H9 (cell line): Measurements from ENCODE around the gene PLEKHO1. TPM values are rescaled to one million over a fixed set of nuclear protein-coding genes. Genes with fewer than 3 reads are reported as not detected.

Source experiments
- total RNA-seq: library from RNA; stranded (reverse); gene quantifications from 2 replicates; pipeline ENCODE4 v1.2.1, GENCODE V29; 2021

PLEKHO1 gene
- total RNA-seq, 1 experiment from 2014 or later, result 48.1 TPM

Other genes starting within 250 kb of the PLEKHO1 start
- gene SV2A, start 232.1 kb upstream of the PLEKHO1 start, total RNA-seq, result 42.4 and 44.4 TPM in 2 replicates
- gene SF3B4, start 222.1 kb upstream of the PLEKHO1 start, total RNA-seq, result 123 and 127 TPM in 2 replicates
- 3.9 and 4.0 TPM in 2 replicates for gene MTMR11, start 213.0 kb upstream of the PLEKHO1 start, total RNA-seq
- 22.5 and 23.5 TPM in 2 replicates for gene OTUD7B, start 139.2 kb upstream of the PLEKHO1 start, total RNA-seq
- 31.8 and 31.9 TPM in 2 replicates for gene VPS45, start 82.1 kb upstream of the PLEKHO1 start, total RNA-seq
- 103 and 106 TPM in 2 replicates for gene ANP32E, start 86.2 kb downstream of the PLEKHO1 start, total RNA-seq
- 42.0 and 43.2 TPM in 2 replicates for gene CA14, start 107.9 kb downstream of the PLEKHO1 start, total RNA-seq
- 113 and 115 TPM in 2 replicates for gene APH1A, start 119.1 kb downstream of the PLEKHO1 start, total RNA-seq
- 20.8 and 21.3 TPM in 2 replicates for gene C1orf54, start 122.9 kb downstream of the PLEKHO1 start, total RNA-seq
- 15.6 TPM in 2 replicates for gene CIART, start 132.6 kb downstream of the PLEKHO1 start, total RNA-seq
- gene MRPS21, start 143.9 kb downstream of the PLEKHO1 start, total RNA-seq, result 113 and 114 TPM in 2 replicates
- gene PRPF3, start 171.6 kb downstream of the PLEKHO1 start, total RNA-seq, result 82.3 and 86.1 TPM in 2 replicates
- gene RPRD2, start 214.2 kb downstream of the PLEKHO1 start, total RNA-seq, result 37.9 and 39.0 TPM in 2 replicates